Measurements from ENCODE around the gene TRIM46.
"Not testable (repeated sequence)": the region's sequence is repeated elsewhere in the genome, so short reads cannot be mapped to it uniquely, and the experiment has no call there.

TRIM46 gene

DNA sequence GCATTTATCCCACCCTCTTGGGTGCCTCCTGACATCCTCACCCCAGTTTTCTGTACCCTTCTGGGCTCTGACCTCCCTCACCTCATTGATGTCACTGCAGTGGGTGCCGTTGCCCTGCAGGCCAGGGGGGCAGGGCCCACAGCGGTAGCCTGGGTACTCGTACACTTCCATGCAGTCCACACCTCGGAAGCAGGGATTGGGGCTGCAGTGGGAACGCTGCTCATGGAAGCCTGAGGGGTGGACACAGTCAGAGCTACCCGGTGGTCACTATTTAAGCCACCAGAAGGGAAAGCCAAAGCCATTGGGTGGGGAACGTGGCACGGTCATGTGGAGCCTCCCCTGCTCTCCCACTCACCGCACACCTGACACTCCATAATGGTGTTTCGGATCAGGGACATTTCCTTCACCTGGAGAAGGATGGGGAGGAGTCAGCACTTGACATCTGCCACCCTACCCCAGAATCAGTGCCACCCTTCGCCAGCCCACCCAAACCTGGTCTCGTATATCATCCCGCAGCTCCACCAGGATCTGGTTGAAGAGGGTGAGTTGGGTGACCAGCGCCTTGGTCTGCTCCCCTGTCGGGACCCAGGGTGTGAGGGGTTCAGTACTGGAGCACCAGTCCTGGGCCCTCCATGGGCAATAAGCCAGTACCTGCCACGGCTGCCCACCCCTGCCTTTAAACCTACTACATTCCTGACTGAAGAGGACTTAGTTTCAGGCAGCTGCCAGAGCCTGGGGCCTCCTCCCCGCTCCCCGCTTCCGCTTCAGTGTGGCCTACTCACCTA lies 29.3 kb downstream of the TRIM46 start:
- Mint-ChIP-seq H3K9me3 (no peaks in the 10 kb centered on the region), H3K4me1 (ENCODE audit: low read depth) (peaks cover 14% of the 10 kb centered on the region), H3K27me3 (peaks cover 10% of the 10 kb centered on the region), H3K36me3 (ENCODE audit: low read depth) (peaks cover 5% of the 10 kb centered on the region), H3K27ac (no peak overlapping the region), H3K4me3 (no peak overlapping the region)
- intact Hi-C loops (cut with micrococcal nuclease), result no loop called here

DNA sequence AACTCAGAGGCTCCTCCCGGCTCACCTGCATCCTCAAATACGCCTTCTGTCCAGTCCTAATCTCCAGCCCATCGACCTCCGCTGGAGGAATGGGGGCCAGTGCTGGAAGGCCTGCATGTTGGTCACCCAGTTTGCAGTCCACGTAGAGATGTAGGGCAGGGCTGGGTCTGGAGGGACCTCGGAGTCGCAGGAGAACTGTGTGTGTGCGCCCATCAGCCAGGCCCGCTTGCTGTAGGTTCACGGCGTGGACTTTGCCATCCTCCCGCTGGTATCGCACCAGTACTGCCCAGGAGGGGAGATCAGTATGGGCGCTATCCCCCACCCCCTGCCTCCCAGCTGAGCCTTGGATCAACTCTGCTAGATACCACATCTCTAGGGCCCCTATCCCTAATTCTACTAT lies 31.4 kb downstream of the TRIM46 start:
- no peak overlapping the region for H3K27ac Mint-ChIP-seq
- H3K36me3 Mint-ChIP-seq (ENCODE audit: low read depth), result peaks cover 5% of the 10 kb centered on the region
- H3K27me3 Mint-ChIP-seq, result peaks cover 10% of the 10 kb centered on the region
- H3K9me3 Mint-ChIP-seq, result no peaks in the 10 kb centered on the region
- H3K4me1 Mint-ChIP-seq (ENCODE audit: low read depth), result peaks cover 30% of the 10 kb centered on the region
- intact Hi-C loops (cut with micrococcal nuclease), result loop anchor here (5.0 kb wide), 1 partner anchor 37 kb away; a partner anchor contains a TSS
- H3K4me3 Mint-ChIP-seq, result no peak overlapping the region

DNA sequence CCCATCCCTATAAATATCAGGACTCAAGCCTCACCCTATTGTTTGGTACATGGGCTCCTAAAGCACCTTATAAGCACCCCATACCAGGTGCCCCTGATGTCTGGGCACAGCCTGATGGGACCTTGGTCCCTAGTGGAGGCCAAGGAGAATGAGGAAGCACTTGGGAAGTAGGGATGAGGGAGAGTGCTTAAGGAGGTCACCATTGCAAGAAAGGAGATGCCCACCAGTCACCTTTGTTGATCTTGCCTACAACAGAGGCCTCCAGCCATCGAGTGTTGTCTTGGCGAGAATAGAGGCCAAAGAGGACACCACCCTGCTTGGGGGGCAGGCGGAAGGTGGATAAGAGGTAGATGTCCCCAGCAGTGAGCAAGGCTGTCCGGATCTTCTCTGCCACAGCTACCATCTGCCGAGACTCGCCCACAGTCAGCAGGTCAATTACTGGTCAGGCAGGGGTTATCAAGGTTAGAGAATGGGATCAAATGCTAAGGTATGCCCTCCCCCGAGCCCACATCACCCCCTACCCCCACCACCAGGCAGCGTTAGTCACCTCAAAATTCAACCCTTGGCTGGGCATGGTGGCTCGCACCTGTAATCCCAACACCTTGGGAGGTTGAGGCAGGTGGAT lies 32.4 kb downstream of the TRIM46 start:
- Mint-ChIP-seq H3K4me3 (no peak overlapping the region), H3K27ac (no peak overlapping the region)
- intact Hi-C loops (cut with micrococcal nuclease), result loop anchor here (5.0 kb wide), 1 partner anchor 36 kb away; a partner anchor contains a TSS

DNA sequence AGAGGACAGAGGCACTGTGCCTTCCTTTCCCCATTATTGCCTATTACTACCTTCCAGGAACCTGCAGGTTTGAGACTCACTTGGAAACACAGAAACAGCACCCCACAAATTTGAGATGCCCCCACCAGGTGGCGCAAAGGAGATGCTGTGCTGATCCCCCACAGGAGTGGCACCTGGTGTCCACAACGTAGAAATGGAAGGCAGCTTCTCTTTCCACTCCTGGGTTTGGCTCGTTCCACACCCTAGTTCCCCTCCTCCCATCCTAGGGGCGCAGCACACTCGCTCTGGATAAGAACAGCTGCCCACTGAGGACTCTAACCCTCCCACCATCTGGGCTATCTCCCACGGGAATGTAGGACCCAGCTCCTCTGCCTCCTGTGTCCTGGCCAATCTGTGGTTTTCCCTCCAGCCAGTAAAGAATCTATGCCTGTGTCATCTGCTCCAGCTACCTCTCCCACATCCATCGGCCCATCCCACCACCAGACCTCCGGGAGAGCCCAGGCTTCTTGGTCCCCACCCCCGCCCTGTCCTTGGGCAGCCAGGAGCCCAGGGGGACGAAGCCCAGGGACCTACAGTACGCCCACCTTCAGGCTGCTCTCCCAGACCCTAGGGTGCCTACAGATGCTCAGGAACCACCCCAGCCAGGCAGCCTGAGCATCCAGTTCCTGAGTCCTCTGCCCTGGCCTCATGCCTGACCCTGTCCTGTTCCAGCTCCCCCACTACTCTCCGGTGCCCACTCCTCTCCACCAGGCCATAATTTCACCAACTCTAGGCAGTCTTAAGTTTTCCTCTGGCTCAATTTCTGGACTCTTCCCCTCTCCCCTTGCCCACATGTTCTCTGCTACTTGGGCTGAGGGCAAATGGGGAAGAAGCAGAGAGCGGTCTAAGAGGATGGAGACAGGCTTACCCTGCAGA lies 33.5 kb downstream of the TRIM46 start:
- Mint-ChIP-seq H3K27ac (peak overlapping the region; percentile 97), H3K36me3 (ENCODE audit: low read depth) (peaks cover 24% of the 10 kb centered on the region), H3K4me3 (peak overlapping the region; percentile 45), H3K4me1 (ENCODE audit: low read depth) (peaks cover 51% of the 10 kb centered on the region), H3K27me3 (peaks cover 7% of the 10 kb centered on the region), H3K9me3 (no peaks in the 10 kb centered on the region)
- intact Hi-C loops (cut with micrococcal nuclease), result loop anchor here (5.0 kb wide), 1 partner anchor 35 kb away; a partner anchor contains a TSS

More for the DNA sequence above, 32.4 kb downstream of the TRIM46 start:
- Mint-ChIP-seq H3K9me3 (no peaks in the 10 kb centered on the region), H3K4me1 (ENCODE audit: low read depth) (peaks cover 41% of the 10 kb centered on the region), H3K36me3 (ENCODE audit: low read depth) (peaks cover 13% of the 10 kb centered on the region), H3K27me3 (peaks cover 7% of the 10 kb centered on the region)

DNA sequence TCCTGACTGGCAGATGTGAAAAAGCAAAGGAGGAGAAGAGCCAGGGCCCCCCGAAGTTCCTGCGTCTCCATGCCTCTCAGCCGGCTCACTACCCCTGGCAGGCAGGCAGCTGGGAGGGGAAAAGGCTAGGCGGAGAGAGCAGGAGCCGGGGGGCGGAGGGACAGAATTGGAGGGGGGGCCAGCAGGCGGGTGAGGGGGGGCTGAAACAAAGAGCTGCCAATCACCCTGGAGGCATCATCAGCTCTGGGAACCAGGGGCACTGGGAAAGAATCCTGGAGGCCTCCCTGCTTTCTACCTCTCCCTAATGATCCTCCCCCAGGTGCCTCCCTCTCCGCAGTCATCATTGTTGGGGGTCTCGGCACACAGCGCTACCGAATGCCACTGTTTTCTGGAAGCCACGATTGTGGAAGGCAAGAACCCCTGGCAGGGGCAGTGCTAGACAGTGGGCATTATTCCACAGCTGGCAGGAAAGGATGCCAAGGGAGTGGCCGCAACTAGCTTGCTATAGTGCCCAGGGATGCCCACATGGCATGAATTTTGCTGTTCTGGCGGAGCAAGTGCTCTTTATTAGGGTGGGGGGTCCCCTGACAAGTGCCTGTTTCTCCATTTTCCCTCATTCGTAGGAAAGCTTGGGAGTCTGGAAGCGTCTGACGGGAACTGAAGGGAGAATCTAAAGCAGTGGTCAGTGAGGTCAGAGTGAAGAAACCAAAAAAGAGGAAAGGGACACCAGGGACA lies 34.3 kb downstream of the TRIM46 start, which contains the start of gene THBS3:
THBS3 (minus strand) TSS at position 92 of the 735 bp plus-strand sequence; CDS start at position 71, 21 bp downstream.
- intact Hi-C loops (cut with micrococcal nuclease), result loop anchor here (2.0 to 5.0 kb wide), 2 partner anchors 19 to 34 kb away; a partner anchor contains a TSS
- Mint-ChIP-seq H3K36me3 (ENCODE audit: low read depth) (peaks cover 32% of the 10 kb centered on the region), H3K4me1 (ENCODE audit: low read depth) (peaks cover 51% of the 10 kb centered on the region), H3K27ac (peak within 1 kb of the TSS; percentile 97), H3K27me3 (peaks cover 4% of the 10 kb centered on the region), H3K4me3 (peak within 1 kb of the TSS; percentile 94), H3K9me3 (no peaks in the 10 kb centered on the region)

DNA sequence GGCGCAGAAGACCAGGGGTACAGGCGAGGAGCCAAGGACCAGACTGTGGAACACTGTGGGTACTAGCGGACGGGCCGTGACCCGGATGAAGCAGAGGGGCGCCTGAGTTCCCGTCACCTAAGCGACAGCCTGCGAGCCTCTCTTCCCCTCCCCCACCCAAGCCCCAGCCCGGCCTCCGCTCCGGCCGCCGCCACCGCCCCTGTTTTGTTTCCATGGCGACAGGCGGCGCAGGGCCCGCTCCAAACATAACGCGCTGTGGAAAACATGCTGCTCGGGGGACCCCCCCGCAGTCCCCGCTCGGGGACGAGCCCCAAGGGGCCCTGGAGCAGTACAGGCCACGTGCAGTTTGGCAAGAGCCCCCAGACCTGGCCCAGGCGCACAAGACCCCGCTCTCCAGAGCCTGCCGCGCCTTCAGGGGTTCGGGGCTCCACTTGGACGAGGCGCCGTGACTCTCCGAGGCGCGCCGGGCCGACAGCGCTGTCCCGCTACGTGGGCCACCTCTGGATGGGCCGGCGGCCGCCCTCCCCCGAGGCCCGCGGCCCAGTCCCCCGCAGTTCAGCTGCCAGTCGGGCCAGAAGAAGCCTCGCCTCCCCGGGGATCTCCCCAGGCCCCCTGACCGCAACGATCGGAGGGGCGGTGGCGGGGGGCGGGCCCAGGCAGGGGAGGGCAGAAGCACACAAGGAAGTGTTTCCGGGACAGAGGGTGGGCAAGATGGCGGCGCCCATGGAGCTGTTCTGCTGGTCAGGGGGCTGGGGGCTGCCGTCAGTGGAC lies 35.1 kb downstream of the TRIM46 start, which contains the start of gene MTX1:
MTX1 (plus strand) TSS at position 155 of the 771 bp plus-strand sequence; CDS start at position 265, 110 bp downstream.
- intact Hi-C loops (cut with micrococcal nuclease), result loop anchor here (2.0 to 5.0 kb wide), 2 partner anchors 18 to 34 kb away; a partner anchor contains a TSS
- H3K4me3 Mint-ChIP-seq, result peak within 1 kb of the TSS; percentile 94

DNA sequence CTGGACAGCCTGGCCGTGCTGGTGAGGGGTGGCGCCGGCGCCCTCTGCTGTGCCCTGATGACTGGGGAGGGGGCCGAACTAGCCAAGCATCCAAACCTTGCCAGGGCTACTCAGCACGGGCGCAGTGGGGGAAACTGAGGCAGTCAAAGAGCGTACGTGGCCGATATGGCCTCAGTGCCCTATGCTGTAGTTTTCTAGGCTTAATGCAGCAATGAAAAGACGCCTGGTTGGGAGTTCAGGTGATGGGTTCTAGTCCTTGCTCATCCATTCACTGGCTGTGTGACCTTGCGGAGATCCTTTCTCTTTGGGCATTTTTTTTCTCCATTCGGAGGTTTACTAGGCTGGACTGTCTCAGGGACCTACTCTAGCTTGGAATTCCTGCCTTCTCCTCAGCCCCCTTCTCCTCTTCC lies 35.7 kb downstream of the TRIM46 start:
- H3K36me3 Mint-ChIP-seq (ENCODE audit: low read depth), result peaks cover 32% of the 10 kb centered on the region
- H3K4me3 Mint-ChIP-seq, result peak overlapping the region; percentile 94
- intact Hi-C loops (cut with micrococcal nuclease), result loop anchor here (2.0 to 5.0 kb wide), 2 partner anchors 17 to 33 kb away; a partner anchor contains a TSS
- peak overlapping the region; percentile 97 for H3K27ac Mint-ChIP-seq
- H3K27me3 Mint-ChIP-seq, result no peaks in the 10 kb centered on the region
- peaks cover 51% of the 10 kb centered on the region for H3K4me1 Mint-ChIP-seq (ENCODE audit: low read depth)
- no peaks in the 10 kb centered on the region for H3K9me3 Mint-ChIP-seq

More for the DNA sequence above, 35.1 kb downstream of the TRIM46 start, which contains the start of gene MTX1:
- H3K27ac Mint-ChIP-seq, result peak within 1 kb of the TSS; percentile 97
- peaks cover 32% of the 10 kb centered on the region for H3K36me3 Mint-ChIP-seq (ENCODE audit: low read depth)
- no peaks in the 10 kb centered on the region for H3K27me3 Mint-ChIP-seq
- H3K4me1 Mint-ChIP-seq (ENCODE audit: low read depth), result peaks cover 51% of the 10 kb centered on the region
- H3K9me3 Mint-ChIP-seq, result no peaks in the 10 kb centered on the region

DNA sequence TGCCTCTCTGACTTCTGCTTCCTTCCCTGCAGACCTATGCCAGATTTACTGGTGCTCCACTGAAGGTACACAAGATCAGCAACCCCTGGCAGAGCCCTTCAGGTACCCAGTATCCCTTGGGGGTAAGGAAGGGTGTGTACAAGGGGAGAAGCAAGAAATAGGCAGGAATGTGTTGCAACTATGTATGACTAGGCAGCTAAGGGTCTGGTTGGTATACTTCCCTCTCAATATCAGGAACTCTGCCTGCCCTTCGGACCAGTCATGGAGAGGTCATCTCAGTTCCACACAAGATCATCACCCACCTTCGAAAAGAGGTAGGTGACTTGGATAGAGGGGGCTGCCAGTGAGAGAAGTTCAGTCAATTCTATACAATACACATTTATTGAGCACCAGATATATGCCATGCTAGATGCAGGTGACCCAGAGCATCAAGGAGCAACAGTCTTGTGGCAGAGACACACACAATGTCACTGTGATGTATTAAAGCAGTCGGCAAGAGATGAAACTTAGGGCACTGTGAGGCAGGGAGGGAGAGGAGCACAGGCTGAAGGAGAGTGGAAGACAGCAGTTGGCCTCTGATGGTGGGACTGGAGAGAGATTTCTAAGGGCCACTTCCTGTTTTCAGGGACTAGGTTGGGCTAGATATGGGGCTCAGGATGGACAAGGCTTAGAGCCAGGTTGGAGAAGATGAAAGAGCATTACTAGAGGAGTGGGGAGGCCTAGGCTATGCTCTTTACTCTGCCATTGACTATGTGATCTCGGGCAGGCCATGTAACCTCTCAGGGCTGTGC lies 36.9 kb downstream of the TRIM46 start:
- Mint-ChIP-seq H3K4me3 (peak overlapping the region; percentile 5), H3K27me3 (no peaks in the 10 kb centered on the region), H3K27ac (peak overlapping the region; percentile 97), H3K36me3 (ENCODE audit: low read depth) (peaks cover 39% of the 10 kb centered on the region), H3K9me3 (no peaks in the 10 kb centered on the region), H3K4me1 (ENCODE audit: low read depth) (peaks cover 60% of the 10 kb centered on the region)
- intact Hi-C loops (cut with micrococcal nuclease), result no loop called here

DNA sequence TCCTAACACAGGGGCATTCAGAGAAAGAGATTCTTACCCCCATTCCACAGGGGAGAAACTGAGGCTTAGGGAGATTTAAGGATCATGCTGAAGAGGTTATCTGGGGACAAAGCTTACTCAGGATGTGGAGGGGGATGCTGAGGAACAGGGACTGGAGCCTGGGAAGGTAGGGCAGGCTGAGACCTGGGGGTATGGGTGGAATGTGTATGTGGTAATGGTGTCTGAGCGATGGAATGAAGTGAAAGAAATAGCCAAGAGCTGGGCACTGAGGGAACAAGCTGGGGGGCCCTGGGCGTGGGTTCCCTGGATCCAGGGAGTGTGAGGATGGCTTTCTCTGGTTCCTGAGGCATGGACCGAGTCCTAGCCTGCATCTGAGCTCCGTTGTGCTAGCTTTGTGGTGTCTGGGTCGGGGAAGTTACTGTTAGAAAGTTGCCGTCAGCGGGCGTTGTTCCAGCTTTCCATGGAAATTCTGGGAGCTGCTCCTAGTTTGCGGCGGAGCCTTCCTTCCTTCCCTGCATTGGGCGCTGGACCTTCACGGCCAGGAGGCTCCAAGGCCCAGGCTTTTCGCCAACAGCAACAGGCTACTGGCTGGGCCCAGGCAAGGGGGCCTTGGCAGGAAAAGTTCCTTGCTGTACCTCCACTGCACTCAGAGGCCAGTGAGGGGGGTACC lies 37.9 kb downstream of the TRIM46 start:
- Mint-ChIP-seq H3K27ac (peak overlapping the region; percentile 97), H3K4me1 (ENCODE audit: low read depth) (peaks cover 64% of the 10 kb centered on the region), H3K36me3 (ENCODE audit: low read depth) (peaks cover 40% of the 10 kb centered on the region)
- H3K9me3 Mint-ChIP-seq; intact Hi-C loops (cut with micrococcal nuclease); H3K27me3 Mint-ChIP-seq; H3K4me3 Mint-ChIP-seq: not testable (repeated sequence)

DNA sequence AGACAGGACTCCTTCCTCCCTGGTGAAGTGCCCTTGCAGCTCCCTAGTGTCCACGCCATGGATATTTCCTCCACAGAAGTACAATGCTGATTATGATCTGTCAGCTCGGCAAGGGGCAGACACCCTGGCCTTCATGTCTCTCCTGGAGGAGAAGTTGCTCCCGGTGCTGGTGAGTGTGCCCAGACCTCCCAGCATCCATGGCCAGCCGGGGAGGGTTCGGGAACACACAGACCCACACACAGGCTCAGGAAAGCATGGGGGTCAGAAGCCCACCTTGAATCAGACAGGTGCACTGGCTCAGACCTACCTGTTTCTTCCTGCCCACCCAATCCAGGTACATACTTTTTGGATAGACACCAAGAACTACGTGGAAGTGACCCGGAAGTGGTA lies 38.4 kb downstream of the TRIM46 start:
- H3K27me3 Mint-ChIP-seq; intact Hi-C loops (cut with micrococcal nuclease); H3K4me3 Mint-ChIP-seq; H3K9me3 Mint-ChIP-seq: not testable (repeated sequence)
- peaks cover 58% of the 10 kb centered on the region for H3K4me1 Mint-ChIP-seq (ENCODE audit: low read depth)
- peaks cover 44% of the 10 kb centered on the region for H3K36me3 Mint-ChIP-seq (ENCODE audit: low read depth)
- H3K27ac Mint-ChIP-seq, result peak overlapping the region; percentile 97

DNA sequence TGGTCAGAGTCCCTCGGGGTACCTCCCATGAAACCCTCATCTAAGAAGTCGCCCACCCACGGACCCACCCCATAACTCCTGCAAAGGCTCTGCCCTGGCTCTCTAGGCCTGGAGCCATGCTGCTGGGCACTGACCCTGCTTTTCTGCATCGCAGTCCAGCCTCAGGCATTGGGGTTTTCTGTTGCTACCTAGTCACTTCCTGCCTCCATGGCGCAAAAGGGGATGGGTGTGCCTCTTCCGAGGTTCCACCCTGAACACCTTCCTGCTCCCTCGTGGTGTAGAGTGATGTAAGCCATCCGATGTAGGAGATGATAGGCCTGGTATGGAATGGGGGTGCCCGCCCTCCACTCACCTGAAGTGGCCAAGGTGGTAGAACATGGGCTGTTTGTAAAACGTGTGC lies 41.1 kb downstream of the TRIM46 start:
- Mint-ChIP-seq H3K36me3 (ENCODE audit: low read depth) (peaks cover 39% of the 10 kb centered on the region), H3K4me1 (ENCODE audit: low read depth) (peaks cover 52% of the 10 kb centered on the region)
- H3K4me3 Mint-ChIP-seq; H3K27me3 Mint-ChIP-seq; H3K27ac Mint-ChIP-seq; H3K9me3 Mint-ChIP-seq; intact Hi-C loops (cut with micrococcal nuclease): not testable (repeated sequence)
